OCI-LY1 (cell line): ENCODE data around the gene GMFB.

ENCODE experiments used
- H2AFZ ChIP-seq: fragments of 200-600 bp; sonication (generic), shearing (Covaris generic); 2 replicates; pipeline ENCODE4 v1.6.0; 2014; ENCODE audit warnings: antibody characterized with exemption, mild to moderate bottlenecking, low read length
- H3F3A ChIP-seq: fragments of 200-600 bp; sonication (generic), shearing (Covaris generic); 2 replicates; pipeline ENCODE4 v1.6.0; 2014; ENCODE audit warnings: mild to moderate bottlenecking, antibody characterized with exemption, low read length, moderate library complexity; ENCODE audit not compliant: insufficient read depth
- H3K27ac ChIP-seq: fragments of 200-600 bp; sonication (generic); 2 replicates; pipeline ENCODE4 v1.5.1; 2014; ENCODE audit warnings: low read length, mixed run types, mild to moderate bottlenecking, low read depth; ENCODE audit not compliant: poor library complexity, severe bottlenecking
- H3K27me3 ChIP-seq: fragments of 200-600 bp; sonication (generic); 2 replicates; pipeline ENCODE4 v1.6.0; 2014; ENCODE audit warnings: antibody characterized with exemption, mild to moderate bottlenecking, low read length, moderate library complexity; ENCODE audit not compliant: insufficient read depth
- H3K36me3 ChIP-seq: fragments of 200-600 bp; sonication (generic); 2 replicates; pipeline ENCODE4 v1.6.1; 2014; ENCODE audit warnings: mild to moderate bottlenecking, antibody characterized with exemption, low read length, moderate library complexity, mixed read lengths; ENCODE audit not compliant: insufficient read depth
- H3K4me1 ChIP-seq: fragments of 200-600 bp; sonication (generic); 2 replicates; pipeline ENCODE4 v1.5.1; 2014; ENCODE audit warnings: mild to moderate bottlenecking, low read length, moderate library complexity; ENCODE audit not compliant: insufficient read depth, severe bottlenecking
- H3K4me2 ChIP-seq: fragments of 200-600 bp; sonication (generic), shearing (Covaris generic); 2 replicates; pipeline ENCODE4 v1.6.1; 2014; ENCODE audit warnings: low read length
- H3K4me3 ChIP-seq: fragments of 200-600 bp; sonication (generic); 2 replicates; pipeline ENCODE4 v1.5.1; 2014; ENCODE audit warnings: low read length, low read depth, mild to moderate bottlenecking, mixed read lengths; ENCODE audit not compliant: poor library complexity, severe bottlenecking
- H3K79me2 ChIP-seq: fragments of 200-600 bp; shearing (Covaris generic); 2 replicates; pipeline ENCODE4 v1.6.1; 2016; ENCODE audit warnings: mixed run types, low read length, mixed read lengths; ENCODE audit not compliant: insufficient read depth
- H3K9ac ChIP-seq: fragments of 200-600 bp; sonication (generic), shearing (Covaris generic); 2 replicates; pipeline ENCODE4 v1.6.1; 2014; ENCODE audit warnings: mild to moderate bottlenecking, low read length, mixed read lengths
- H3K9me2 ChIP-seq: fragments of 200-600 bp; sonication (generic), shearing (Covaris generic); 2 replicates; pipeline ENCODE4 v1.6.1; 2014; ENCODE audit warnings: low read depth, mild to moderate bottlenecking, low read length, mixed read lengths
- H3K9me3 ChIP-seq: fragments of 200-600 bp; shearing (Covaris generic); 2 replicates; pipeline ENCODE4 v1.6.1; 2014; ENCODE audit warnings: low read length, mixed read lengths
- H4K20me1 ChIP-seq: fragments of 200-600 bp; sonication (generic), shearing (Covaris generic); 2 replicates; pipeline ENCODE4 v1.6.0; 2016; ENCODE audit warnings: mild to moderate bottlenecking, low read length; ENCODE audit not compliant: insufficient read depth
- CTCF ChIP-seq: fragments of 200-600 bp; sonication (generic), shearing (Covaris generic); IDR thresholded peaks from 2 replicates; pipeline ENCODE4 v1.5.1; 2017; ENCODE audit warnings: mild to moderate bottlenecking, antibody characterized with exemption, low read length, moderate library complexity, mixed read lengths
- EZH2 ChIP-seq: fragments of 200-600 bp; sonication (generic), shearing (Covaris generic); IDR thresholded peaks from 2 replicates; pipeline ENCODE4 v1.8.0; 2017; ENCODE audit warnings: borderline replicate concordance, mixed run types, mild to moderate bottlenecking, antibody characterized with exemption, low read length, moderate library complexity, mixed read lengths

Gene GMFB

DNA sequence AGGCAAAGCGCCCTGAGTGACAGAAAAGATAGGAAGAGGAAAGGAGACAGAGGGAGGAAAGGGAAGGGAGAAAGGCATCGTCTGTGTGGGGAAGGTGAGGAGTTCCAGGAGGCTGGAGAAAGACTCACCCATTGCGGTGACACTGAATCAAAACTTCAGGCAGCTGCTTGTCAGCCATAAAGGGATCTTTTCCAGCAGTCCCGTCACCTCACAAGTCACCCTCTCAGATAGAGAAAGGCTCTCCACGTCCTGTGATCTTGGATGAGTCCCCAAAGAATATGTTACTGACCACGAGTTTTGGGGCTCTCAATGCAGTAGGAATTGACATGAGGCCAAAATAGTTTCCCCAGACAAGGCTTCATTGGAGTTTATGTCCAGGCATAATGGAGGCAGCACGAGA lies 9.8 kb upstream of the GMFB start:
- H3K27ac ChIP-seq: no peak overlapping the region
- no peak overlapping the region for H3K4me3 ChIP-seq
- H3K4me2 ChIP-seq: no peak overlapping the region
- no peaks in the 10 kb centered on the region for H4K20me1 ChIP-seq
- H3K27me3 ChIP-seq: no peaks in the 10 kb centered on the region
- no peak overlapping the region for H2AFZ ChIP-seq
- no peaks in the 10 kb centered on the region for H3F3A ChIP-seq
- H3K9me2 ChIP-seq: no peaks in the 10 kb centered on the region
- H3K4me1 ChIP-seq: peaks cover 3% of the 10 kb centered on the region
- no peaks in the 10 kb centered on the region for H3K9me3 ChIP-seq
- H3K9ac ChIP-seq: no peak overlapping the region
- no peaks in the 10 kb centered on the region for H3K36me3 ChIP-seq
- no peaks in the 10 kb centered on the region for H3K79me2 ChIP-seq
- TF ChIP-seq EZH2 (no peak), CTCF (no peak)

- no peaks in the 10 kb centered on the region for H3K9me2 ChIP-seq
- H3K4me2 ChIP-seq: no peak overlapping the region
- no peaks in the 10 kb centered on the region for H3F3A ChIP-seq
- peaks cover 8% of the 10 kb centered on the region for H3K4me1 ChIP-seq
- H3K79me2 ChIP-seq: no peaks in the 10 kb centered on the region
- H3K27ac ChIP-seq: no peak overlapping the region
- no peaks in the 10 kb centered on the region for H4K20me1 ChIP-seq
- no peak overlapping the region for H2AFZ ChIP-seq
- H3K27me3 ChIP-seq: no peaks in the 10 kb centered on the region
- TF ChIP-seq CTCF: no peak
- H3K4me3 ChIP-seq: no peak overlapping the region
- H3K36me3 ChIP-seq: no peaks in the 10 kb centered on the region
- H3K9me3 ChIP-seq: no peaks in the 10 kb centered on the region
- H3K9ac ChIP-seq: no peak overlapping the region
These were observed 9.3 kb upstream of the GMFB start for GRCh38 chr14:54498095-54498531.

DNA sequence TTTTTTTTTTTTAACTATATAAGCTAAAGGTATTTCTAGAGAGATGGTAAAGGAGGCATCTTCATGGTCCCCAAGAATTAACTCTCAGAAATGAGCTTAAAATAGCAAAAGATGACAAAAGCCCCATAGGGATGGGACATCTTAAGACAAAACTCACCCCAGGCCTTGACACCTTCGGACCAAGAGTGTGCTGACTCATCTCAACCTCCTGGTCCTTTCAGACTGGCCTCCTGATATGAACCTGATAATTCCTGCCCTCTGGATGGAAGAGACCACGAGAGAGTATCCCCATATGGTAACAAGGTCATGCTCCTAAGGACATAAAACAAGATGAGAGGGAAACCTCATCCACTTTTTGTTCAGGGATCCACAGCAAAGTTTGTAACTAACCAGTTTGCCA lies 8.4 kb upstream of the GMFB start:
- Histone ChIP-seq H3K79me2 (no peaks in the 10 kb centered on the region), H3K9ac (no peak overlapping the region), H3K27ac (no peak overlapping the region), H2AFZ (no peak overlapping the region), H3K9me2 (no peaks in the 10 kb centered on the region), H3K27me3 (no peaks in the 10 kb centered on the region), H3K36me3 (no peaks in the 10 kb centered on the region), H3K4me3 (no peak overlapping the region), H3K9me3 (no peaks in the 10 kb centered on the region), H3K4me1 (peaks cover 10% of the 10 kb centered on the region), H3K4me2 (no peak overlapping the region), H4K20me1 (no peaks in the 10 kb centered on the region), H3F3A (no peaks in the 10 kb centered on the region)
- TF ChIP-seq EZH2 (no peak), CTCF (no peak)
